Measurements from ENCODE around the gene PDIA6.

PDIA6 gene

GRCh38 chr2:10812362-10813162 lies at the start of gene PDIA6:
Gene PDIA6, minus strand, starts transcription at chr2:10812785. Its CDS starts 89 bp downstream, at chr2:10812696.
- DNase-seq (ENCODE audit: low read depth in 3 of 3, low spot score in 1 of 3): peak; percentile 82 to 90 (median 87)

DNA sequence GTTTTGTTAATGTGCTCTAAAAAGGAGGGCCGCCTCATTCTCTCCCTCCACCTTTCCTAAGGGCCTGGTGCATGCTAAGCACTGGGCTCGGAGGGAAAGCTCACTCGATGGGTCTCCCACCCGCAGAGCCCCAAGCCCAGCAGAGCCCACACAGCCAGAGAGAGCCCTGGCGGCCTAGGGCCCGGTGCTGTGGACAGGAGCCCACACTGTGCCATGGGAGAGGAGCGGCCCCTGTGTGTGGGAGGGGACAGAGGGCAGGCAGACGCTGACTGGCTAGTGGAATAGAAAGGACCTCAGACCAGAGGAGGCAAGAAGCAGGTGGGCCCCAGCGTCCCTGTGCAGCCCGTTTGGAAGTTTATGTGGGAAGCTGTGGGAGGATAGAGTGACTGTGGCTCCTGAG lies 49.7 kb upstream of the PDIA6 start:
- DNase-seq (ENCODE audit: low read depth in 3 of 3, low spot score in 1 of 3): no peak

DNA sequence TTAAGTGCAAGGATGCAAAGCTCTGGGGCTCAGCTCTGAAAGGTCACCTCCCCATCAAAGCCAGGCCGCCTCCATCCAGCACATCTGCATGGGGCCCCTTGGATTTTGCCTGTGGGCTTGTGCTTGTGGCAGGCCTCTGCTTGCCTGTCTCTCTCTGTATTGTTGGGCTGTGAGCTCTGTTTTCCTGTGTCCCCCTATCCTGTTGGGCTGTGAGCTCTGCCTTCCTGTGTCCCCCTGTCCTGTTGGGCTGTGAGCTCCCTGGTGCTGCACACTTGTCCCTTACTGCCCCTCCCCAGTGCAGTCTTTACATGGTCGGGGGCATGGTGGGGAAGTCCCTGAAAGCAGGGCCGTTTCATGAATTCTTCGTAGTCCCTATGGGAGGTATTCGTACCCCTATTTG lies 49.2 kb upstream of the PDIA6 start:
- no peak for DNase-seq (ENCODE audit: low read depth in 3 of 3, low spot score in 1 of 3)

- no peak for DNase-seq (ENCODE audit: low read depth in 3 of 3, low spot score in 1 of 3)
Observed at GRCh38 chr2:10860814-10861325, 48.3 kb upstream of the PDIA6 start.

DNA sequence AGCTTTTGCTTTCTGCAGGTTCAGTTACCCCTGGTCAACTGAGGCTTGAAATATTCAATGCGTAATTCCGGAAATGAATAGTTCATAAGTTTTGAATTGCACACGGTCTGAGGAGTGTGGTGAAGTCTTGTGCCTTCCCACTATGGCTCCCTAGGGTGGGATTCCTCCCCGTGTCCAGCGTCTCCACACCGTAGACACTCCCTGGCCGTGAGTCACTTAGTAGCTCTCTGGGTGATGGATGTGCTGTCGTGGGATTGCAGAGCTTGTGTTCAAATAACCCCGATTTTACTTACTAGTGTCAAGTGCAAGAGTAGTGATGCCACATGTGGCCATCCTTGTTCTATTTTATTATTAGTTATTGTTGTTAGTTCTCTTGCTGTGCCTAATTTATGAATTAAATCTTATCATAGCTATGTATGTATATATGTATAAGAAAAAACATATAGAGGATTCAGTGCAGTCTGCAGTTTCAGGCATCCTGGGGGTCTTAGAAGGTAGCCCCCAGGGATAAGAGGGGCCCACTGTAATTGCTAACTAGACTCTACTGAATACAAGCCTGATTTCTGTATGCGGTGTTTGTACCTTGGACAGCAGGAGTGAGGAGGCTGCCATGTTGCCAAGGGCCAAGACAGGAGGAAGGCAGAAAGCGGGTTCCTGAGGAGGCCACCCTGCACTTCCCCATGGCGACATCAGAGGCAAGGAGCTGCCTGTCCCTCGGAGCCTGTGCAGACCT lies 47.7 kb upstream of the PDIA6 start:
- no peak for DNase-seq (ENCODE audit: low read depth in 3 of 3, low spot score in 1 of 3)

GRCh38 chr2:10859278-10859677 lies 46.7 kb upstream of the PDIA6 start:
- DNase-seq (ENCODE audit: low read depth in 3 of 3, low spot score in 1 of 3): no peak

- DNase-seq (ENCODE audit: low read depth in 3 of 3, low spot score in 1 of 3): no peak
Observed at GRCh38 chr2:10848541-10848940, 36.0 kb upstream of the PDIA6 start.

GRCh38 chr2:10847008-10847407 lies 34.4 kb upstream of the PDIA6 start:
- no peak for DNase-seq (ENCODE audit: low read depth in 3 of 3, low spot score in 1 of 3)

GRCh38 chr2:10846110-10846861 lies 33.7 kb upstream of the PDIA6 start:
- DNase-seq (ENCODE audit: low read depth in 3 of 3, low spot score in 1 of 3): no peak

GRCh38 chr2:10845640-10846039 lies 33.1 kb upstream of the PDIA6 start:
- DNase-seq (ENCODE audit: low read depth in 3 of 3, low spot score in 1 of 3): no peak

- no peak for DNase-seq (ENCODE audit: low read depth in 3 of 3, low spot score in 1 of 3)
Observed at GRCh38 chr2:10844097-10844496, 31.5 kb upstream of the PDIA6 start.

DNA sequence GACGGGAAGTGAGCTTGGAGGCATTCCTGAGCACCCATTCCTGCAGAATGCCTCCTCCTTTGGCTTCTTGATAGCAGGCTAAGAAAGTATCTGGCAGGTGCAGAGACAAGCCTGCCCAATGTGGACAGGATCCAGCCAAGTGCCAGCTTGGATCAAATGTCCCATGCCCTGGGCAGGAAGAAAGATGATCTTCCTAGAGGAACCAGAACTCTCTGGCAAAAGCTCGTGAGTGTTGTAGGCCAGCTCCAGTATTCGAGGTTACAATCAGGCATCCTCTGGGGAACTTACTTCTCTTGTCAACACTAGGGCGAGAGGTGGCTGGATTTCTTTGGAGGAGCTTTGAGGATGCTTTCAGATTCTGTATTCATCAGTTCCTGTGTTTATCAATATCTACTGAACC lies 29.9 kb upstream of the PDIA6 start:
- DNase-seq (ENCODE audit: low read depth in 3 of 3, low spot score in 1 of 3): no peak

DNA sequence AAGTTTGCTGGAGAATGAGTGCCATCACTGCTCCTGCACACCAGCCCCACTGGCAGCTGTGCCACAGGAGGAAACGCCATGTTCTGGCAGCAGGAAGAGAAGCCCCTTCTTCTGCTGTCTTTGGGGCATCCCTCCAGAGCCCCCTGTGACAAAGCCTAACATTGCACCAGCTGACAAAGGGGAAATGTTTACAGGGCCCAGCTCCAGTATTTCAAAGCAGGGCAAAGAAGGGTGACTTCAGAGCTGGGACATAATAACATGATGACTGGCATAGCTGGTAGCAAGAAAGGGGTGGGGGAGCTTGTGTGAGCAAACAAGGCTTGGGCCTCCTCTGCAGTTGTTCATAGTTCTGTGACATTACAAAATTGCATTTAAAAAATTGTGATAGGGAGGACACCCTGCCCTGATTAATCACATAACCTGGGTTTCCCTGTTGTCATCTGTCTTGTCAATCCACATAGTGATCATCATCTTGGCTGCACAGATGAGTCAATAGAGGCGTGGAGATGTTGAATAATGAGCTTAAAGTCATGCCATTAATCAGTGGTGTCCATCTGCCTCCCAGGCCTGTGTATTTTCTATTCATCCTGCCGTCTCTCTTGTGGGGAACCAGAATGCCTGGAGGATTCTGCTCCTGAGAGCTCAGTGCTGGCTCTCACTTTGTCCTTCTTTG lies 29.1 kb upstream of the PDIA6 start:
- DNase-seq (ENCODE audit: low read depth in 3 of 3, low spot score in 1 of 3): no peak

DNA sequence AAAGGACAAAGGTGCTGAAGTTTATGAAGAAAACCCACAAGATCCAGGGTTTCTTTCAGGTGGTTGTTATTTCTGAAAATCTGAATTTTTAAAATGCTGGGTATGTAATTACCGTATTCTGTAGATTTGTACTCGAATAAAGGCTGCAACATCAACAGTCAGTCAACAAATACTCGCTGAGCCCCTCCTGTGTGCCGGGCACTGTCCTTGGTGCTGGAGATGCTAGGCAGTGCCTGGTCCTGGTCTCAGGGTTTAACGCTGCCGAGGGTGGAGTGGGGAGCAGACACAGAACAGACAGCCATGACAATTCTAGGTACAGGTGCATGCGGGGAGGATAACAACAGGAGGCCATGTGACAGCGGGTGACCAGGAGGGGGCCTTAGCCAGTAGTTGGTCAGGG lies 27.2 kb upstream of the PDIA6 start:
- DNase-seq (ENCODE audit: low read depth in 3 of 3, low spot score in 1 of 3): no peak

- no peak for DNase-seq (ENCODE audit: low read depth in 3 of 3, low spot score in 1 of 3)
Observed at GRCh38 chr2:10838734-10839133, 26.1 kb upstream of the PDIA6 start.

GRCh38 chr2:10837298-10838266 lies 25.0 kb upstream of the PDIA6 start:
- DNase-seq (ENCODE audit: low read depth in 3 of 3, low spot score in 1 of 3): no peak

DNA sequence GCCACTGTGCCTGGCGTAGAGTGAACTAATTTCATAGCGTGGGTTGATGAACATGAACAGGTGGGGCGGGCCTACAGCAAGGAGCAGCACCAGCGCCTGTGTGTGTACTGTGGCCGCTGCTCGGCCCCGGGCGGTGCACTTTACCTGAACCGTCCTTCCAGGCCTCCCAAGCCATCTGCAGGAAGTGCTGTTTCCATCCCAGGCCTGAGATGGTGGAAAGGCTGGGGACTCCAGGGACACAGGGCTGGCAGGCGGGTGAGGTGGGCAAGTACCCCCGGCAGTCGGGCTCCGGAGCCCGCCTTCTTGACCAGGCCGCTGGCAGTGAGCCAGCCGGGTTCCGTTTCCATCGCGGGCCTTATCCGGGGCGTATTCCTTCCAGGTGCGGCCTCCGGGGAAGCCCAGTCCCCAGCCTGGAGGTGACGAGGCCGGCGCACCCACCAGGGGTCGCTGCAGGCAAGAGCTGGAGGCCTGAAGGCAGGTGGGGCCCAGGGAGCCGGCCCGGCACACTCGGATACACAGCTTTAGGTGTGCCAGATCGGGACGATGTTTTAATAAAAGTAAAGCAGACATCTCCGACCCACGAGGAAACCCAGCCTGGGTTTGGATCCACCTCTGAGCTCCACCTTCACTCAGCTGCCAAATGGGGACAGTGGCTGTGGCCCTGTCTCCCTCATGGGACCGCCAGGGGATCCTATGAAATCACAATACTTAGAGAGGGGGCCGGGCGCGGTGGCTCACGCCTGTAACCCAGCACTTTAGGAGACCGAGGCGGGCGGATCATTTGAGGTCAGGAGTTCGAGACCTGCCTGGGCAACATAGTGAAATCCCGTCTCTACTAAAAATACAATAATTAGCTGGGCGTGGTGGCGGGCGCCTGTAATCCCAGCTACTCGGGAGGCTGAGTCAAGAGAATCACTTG lies 22.7 kb upstream of the PDIA6 start:
- DNase-seq (ENCODE audit: low read depth in 3 of 3, low spot score in 1 of 3): peak in 2 of 3 donors; percentile 39 to 85

DNA sequence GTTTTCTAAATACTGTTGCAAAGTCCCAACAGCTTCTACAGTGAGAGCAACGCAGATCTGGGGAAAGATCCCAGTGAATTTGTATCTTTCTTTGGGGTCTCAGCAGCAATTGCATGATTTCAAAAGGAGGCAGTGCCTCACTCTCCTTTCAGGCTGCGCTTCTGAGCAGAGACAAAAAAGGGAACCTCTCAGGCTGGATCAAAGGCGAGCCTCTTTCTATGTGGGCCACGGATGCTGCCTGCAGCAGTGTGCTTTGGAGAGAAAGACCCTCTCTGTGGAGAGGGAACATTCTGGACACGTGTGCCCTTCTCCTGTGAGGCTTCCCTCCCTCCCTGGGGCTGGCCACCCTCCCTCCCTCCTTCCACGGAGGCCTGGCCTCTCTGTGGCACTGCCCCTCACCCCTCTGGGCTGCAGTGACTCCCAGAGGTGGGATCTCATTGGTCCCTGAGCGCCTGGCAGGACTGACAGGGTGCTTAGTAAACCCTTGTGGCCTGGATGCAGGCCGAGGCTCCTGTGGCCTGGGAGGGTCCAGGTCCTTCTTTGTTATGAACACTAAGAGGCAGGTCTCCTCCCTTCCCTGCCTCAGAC lies 21.6 kb upstream of the PDIA6 start:
- DNase-seq (ENCODE audit: low read depth in 3 of 3, low spot score in 1 of 3): no peak
